Liver (tissue), 9 donors: ENCODE results near the gene GLS. TPM values are rescaled to one million over a fixed set of nuclear protein-coding genes. Genes with fewer than 3 reads are reported as not detected.

ENCODE experiments used
- DNase-seq: peaks from one replicate; pipeline ENCODE4 v3.0.0-alpha.2; 2017; ENCODE audit warnings: low spot score
- H3K27ac ChIP-seq, 2 donors: one replicate each; pipeline ENCODE4 v1.7.0; 2013; ENCODE audit warnings: inconsistent platforms in 2 of 2, low read length in 2 of 2, control low read depth in 1 of 2, low read depth in 1 of 2, mild to moderate bottlenecking in 1 of 2
- H3K27me3 ChIP-seq, 4 donors: one replicate each; pipeline versions ENCODE4 v1.6.1 to v1.7.0; 2013; ENCODE audit warnings: low read length in 3 of 4, inconsistent platforms in 1 of 4, mild to moderate bottlenecking in 1 of 4, moderate library complexity in 1 of 4; ENCODE audit not compliant: control insufficient read depth in 4 of 4, insufficient read depth in 4 of 4
- H3K36me3 ChIP-seq, 4 donors: one replicate each; pipeline versions ENCODE4 v1.6.1 to v1.7.0; 2013; ENCODE audit warnings: low read length in 3 of 4, mild to moderate bottlenecking in 3 of 4, low read depth in 1 of 4, moderate library complexity in 1 of 4; ENCODE audit not compliant: control insufficient read depth in 4 of 4, insufficient read depth in 3 of 4
- H3K4me1 ChIP-seq, 4 donors: one replicate each; pipeline versions ENCODE4 v1.6.1 to v1.7.0; 2013; ENCODE audit warnings: low read length in 3 of 4, mild to moderate bottlenecking in 3 of 4, moderate library complexity in 1 of 4; ENCODE audit not compliant: control insufficient read depth in 4 of 4, insufficient read depth in 4 of 4
- H3K4me3 ChIP-seq, 3 donors: one replicate each; pipeline versions ENCODE4 v1.6.1 to v1.7.0; 2013; ENCODE audit warnings: low read length in 3 of 3, control low read depth in 1 of 3, low read depth in 1 of 3, mild to moderate bottlenecking in 1 of 3
- H3K9ac ChIP-seq, 2 donors: one replicate each; pipeline ENCODE4 v1.7.0; 2013; ENCODE audit warnings: low read length in 2 of 2, mild to moderate bottlenecking in 2 of 2, moderate library complexity in 2 of 2, control low read depth in 1 of 2, low read depth in 1 of 2
- H3K9me3 ChIP-seq, 4 donors: one replicate each; pipeline versions ENCODE4 v1.6.1 to v1.7.0; 2013; ENCODE audit warnings: low read length in 3 of 4; ENCODE audit not compliant: control insufficient read depth in 4 of 4
- HNF4A ChIP-seq, 2 donors: conservative IDR thresholded peaks; 2 replicates each; pipeline ENCODE4 v1.6.1; 2016; ENCODE audit warnings: antibody characterized with exemption in 2 of 2, mild to moderate bottlenecking in 2 of 2
- HNF4G ChIP-seq: IDR thresholded peaks from 2 replicates; pipeline ENCODE4 v1.6.1; 2016; ENCODE audit warnings: antibody characterized with exemption
- JUND ChIP-seq, 2 donors: IDR thresholded peaks; 2 replicates each; pipeline ENCODE4 v1.6.1; 2016; ENCODE audit warnings: antibody characterized with exemption in 2 of 2
- MAX ChIP-seq: IDR thresholded peaks from 2 replicates; pipeline ENCODE4 v1.6.1; 2016; ENCODE audit warnings: antibody characterized with exemption
- NR2F2 ChIP-seq: IDR thresholded peaks from 2 replicates; pipeline ENCODE4 v1.6.1; 2016; ENCODE audit warnings: antibody characterized with exemption
- RAD21 ChIP-seq, 2 donors: IDR thresholded peaks; 2 replicates each; pipeline ENCODE4 v1.6.1; 2016; ENCODE audit warnings: antibody characterized with exemption in 2 of 2, mild to moderate bottlenecking in 2 of 2
- RXRA ChIP-seq, 2 donors: IDR thresholded peaks; 2 replicates each; pipeline ENCODE4 v1.6.1; 2017 to 2018; ENCODE audit warnings: antibody characterized with exemption in 2 of 2, mild to moderate bottlenecking in 1 of 2
- SP1 ChIP-seq: IDR thresholded peaks from 2 replicates; pipeline ENCODE4 v1.6.1; 2018; ENCODE audit warnings: antibody characterized with exemption, mild to moderate bottlenecking
- TAF1 ChIP-seq: conservative IDR thresholded peaks from 2 replicates; pipeline ENCODE4 v1.6.1; 2016; ENCODE audit warnings: antibody characterized with exemption, mild to moderate bottlenecking
- YY1 ChIP-seq: IDR thresholded peaks from 2 replicates; pipeline ENCODE4 v1.6.1; 2016; ENCODE audit warnings: antibody characterized with exemption, mild to moderate bottlenecking
- ZBTB33 ChIP-seq: IDR thresholded peaks from 2 replicates; pipeline ENCODE4 v1.6.1; 2016; ENCODE audit warnings: antibody characterized with exemption
- WGBS: extraction: QIAGEN DNeasy Blood & Tissue Kit; methylation state at CpG from one replicate; pipeline ENCODE4 v1.1.7; 2013; 5-methylcytosine and 5-hydroxymethylcytosine counted together
- polyA plus RNA-seq, 2 donors: library from polyadenylated mRNA; stranded (reverse) in 1 of 2; unstranded in 1 of 2; fragments of 200-250 nt in 1 of 2; fragments of >200 nt in 1 of 2; fragmentation: Nextera tagmentation in 1 of 2; extraction: Ambion mirVana in 1 of 2; gene quantifications; one replicate each; pipeline versions ENCODE4 v1.2.1 to v1.2.3, GENCODE V29; 2013 to 2015
- total RNA-seq, 2 donors: library from RNA; depleted of rRNA; stranded (reverse); fragments of >200 nt; gene quantifications; one replicate each; pipeline ENCODE4 v1.2.3, GENCODE V29; 2014
- TF ChIP-seq, protein P1 (sequence below): fragments of 150-350 bp; IDR thresholded peaks from 2 replicates; pipeline ENCODE4 v1.5.1; 2017; ENCODE audit warnings: improper control_type of control experiment, low read depth, low read length; ENCODE audit not compliant: missing input control
- TF ChIP-seq, protein P2 (sequence below): IDR thresholded peaks from 2 replicates; pipeline ENCODE4 v1.6.1; 2016; ENCODE audit warnings: antibody characterized with exemption
- donor health status: healthy.
- donor health status: healthy.
- donor health status: healthy.
- donor health status: healthy.
- donor health status: healthy.

The GLS gene
- total and polyA plus RNA-seq, 4 donors, result 4.3 to 38.6 (median 16.5) TPM

- TF ChIP-seq, protein P1, sequence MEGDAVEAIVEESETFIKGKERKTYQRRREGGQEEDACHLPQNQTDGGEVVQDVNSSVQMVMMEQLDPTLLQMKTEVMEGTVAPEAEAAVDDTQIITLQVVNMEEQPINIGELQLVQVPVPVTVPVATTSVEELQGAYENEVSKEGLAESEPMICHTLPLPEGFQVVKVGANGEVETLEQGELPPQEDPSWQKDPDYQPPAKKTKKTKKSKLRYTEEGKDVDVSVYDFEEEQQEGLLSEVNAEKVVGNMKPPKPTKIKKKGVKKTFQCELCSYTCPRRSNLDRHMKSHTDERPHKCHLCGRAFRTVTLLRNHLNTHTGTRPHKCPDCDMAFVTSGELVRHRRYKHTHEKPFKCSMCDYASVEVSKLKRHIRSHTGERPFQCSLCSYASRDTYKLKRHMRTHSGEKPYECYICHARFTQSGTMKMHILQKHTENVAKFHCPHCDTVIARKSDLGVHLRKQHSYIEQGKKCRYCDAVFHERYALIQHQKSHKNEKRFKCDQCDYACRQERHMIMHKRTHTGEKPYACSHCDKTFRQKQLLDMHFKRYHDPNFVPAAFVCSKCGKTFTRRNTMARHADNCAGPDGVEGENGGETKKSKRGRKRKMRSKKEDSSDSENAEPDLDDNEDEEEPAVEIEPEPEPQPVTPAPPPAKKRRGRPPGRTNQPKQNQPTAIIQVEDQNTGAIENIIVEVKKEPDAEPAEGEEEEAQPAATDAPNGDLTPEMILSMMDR, result no peak
- TF ChIP-seq RXRA (IDR thresholded peaks at IDR 0.05), result no peak
These were observed 38.7 kb upstream of the GLS start (continued) for GRCh38 chr2:190841707-190842505.

DNA sequence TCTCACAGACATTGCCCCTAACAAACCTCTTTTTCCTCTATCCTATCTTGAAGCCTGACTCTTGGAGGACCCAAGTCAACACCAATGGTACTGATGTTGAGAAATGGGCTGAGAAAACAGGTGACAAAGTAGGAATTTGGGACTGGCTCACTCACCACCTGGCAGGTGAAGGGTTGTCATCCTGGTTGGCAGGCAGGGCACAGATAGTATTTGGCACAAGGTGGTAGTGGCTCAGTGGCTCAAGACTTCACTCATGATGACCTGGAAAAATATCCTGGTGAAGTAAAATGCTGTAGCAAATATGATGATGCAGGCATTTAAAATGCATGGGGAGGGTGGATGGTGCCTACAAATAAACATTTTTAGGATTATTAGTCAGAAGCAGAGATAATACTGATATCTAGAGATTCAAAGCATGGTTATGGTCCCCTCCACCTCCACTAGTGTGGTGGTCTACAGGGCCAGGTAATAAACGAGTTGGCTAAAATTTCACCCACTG lies 38.0 kb upstream of the GLS start:
- no peaks in the 10 kb centered on the region for H3K36me3 ChIP-seq
- H3K9me3 ChIP-seq, result no peaks in the 10 kb centered on the region
- TF ChIP-seq SP1, result no peak
- no peak for TF ChIP-seq RAD21 (IDR thresholded peaks at IDR 0.05)
- TF ChIP-seq JUND (IDR thresholded peaks at IDR 0.05), result no peak
- no peak for TF ChIP-seq MAX
- no peak for TF ChIP-seq NR2F2
- no peak for TF ChIP-seq HNF4A (conservative IDR thresholded peaks at IDR 0.05)
- TF ChIP-seq, protein P1, result no peak
- no peak for TF ChIP-seq HNF4G
- no peak overlapping the region for H3K9ac ChIP-seq
- no peak for DNase-seq
- no peak overlapping the region for H3K4me3 ChIP-seq
- no peak overlapping the region for H3K27ac ChIP-seq
- H3K4me1 ChIP-seq, result no peaks in the 10 kb centered on the region
- peaks cover 0 to 2% (median 0%) of the 10 kb centered on the region in 4 donors for H3K27me3 ChIP-seq
- 90% methylated on average over 1 of the region's 1 CpG for WGBS

DNA sequence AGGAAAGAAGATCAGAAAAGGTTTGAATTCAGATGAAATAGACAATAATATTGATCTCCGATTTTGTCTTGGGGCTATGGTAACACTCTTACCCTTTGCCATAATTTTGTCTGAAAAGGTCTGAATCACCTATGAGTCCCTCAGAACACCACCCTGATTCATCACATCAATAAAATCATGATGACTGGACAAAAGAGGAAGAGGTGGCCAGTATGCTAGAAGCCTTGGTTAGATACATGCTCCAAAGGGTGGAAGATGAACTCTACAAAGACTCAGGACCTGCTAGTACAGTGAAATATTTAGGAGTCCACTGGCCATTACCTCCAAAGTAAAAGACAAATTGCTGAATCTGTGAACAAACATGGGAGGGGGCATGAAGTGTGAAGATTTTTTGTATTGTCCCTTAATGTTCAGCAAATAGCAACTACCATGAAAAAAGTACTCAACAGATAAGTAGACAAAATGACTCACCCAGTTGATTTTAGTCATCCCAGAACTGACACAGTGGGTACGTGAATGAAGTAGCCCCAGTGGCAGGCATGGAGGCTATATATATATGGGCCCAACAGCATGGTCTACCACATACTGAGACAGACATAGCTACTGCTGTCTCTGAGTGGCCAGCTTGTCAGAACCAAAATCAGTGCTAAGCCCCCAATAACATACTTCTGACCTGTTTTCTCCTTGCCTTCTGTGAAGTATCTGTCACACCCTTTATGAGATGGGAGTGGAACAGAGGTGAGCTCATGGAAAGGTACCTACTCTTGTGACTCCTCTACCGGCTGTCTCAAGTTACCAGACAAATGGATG lies 36.5 kb upstream of the GLS start:
- WGBS, result 92% methylated on average over 3 of the region's 3 CpGs

More for the DNA sequence above, 36.5 kb upstream of the GLS start:
- no peak overlapping the region for H3K4me3 ChIP-seq
- no peak overlapping the region for H3K27ac ChIP-seq
- no peak for TF ChIP-seq ZBTB33
- no peak for TF ChIP-seq YY1
- TF ChIP-seq, protein P2, sequence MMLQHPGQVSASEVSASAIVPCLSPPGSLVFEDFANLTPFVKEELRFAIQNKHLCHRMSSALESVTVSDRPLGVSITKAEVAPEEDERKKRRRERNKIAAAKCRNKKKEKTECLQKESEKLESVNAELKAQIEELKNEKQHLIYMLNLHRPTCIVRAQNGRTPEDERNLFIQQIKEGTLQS, result no peak
- no peak for TF ChIP-seq TAF1
- no peak for TF ChIP-seq RXRA (IDR thresholded peaks at IDR 0.05)
- no peak for TF ChIP-seq NR2F2
- TF ChIP-seq HNF4G, result no peak
- peaks cover 0 to 2% (median 0%) of the 10 kb centered on the region in 4 donors for H3K27me3 ChIP-seq
- H3K4me1 ChIP-seq, result no peaks in the 10 kb centered on the region
- H3K9ac ChIP-seq, result no peak overlapping the region
- no peaks in the 10 kb centered on the region for H3K9me3 ChIP-seq
- DNase-seq, result no peak
- H3K36me3 ChIP-seq, result no peaks in the 10 kb centered on the region
